Measurements from ENCODE around the gene POLR2J. TPM values are rescaled to one million over a fixed set of nuclear protein-coding genes. Genes with fewer than 3 reads are reported as not detected.

POLR2J gene
- polyA plus RNA-seq, 1 donor (not counting 4 experiments of a cell fraction or from before 2014, with no cell fraction given), result 65.0 TPM

GRCh38 chr7:102432442-102433218, 46.1 kb downstream of the POLR2J start:
- H2AFZ ChIP-seq (ENCODE audit: control insufficient read depth, low read length), result peak overlapping the region; percentile 26

GRCh38 chr7:102431617-102432298, 47.0 kb downstream of the POLR2J start:
- TF ChIP-seq CTCF (optimal IDR thresholded peaks at IDR 0.05 in 1 of 3, IDR thresholded peaks at IDR 0.05 in 1 of 3, conservative IDR thresholded peaks at IDR 0.05 in 1 of 3; ENCODE audit: extremely low read depth in 1 of 3, insufficient read depth in 2 of 3, low read length in 3 of 3), result no peak
- no peak for TF ChIP-seq EZH2 (IDR thresholded peaks at IDR 0.05; ENCODE audit: low read length)
- peaks cover 3% of the 10 kb centered on the region for H3K27me3 ChIP-seq (ENCODE audit: control insufficient read depth, extremely low read depth, insufficient read depth, low read length)
- H3K79me2 ChIP-seq (ENCODE audit: control insufficient read depth, insufficient read depth, low read length), result no peaks in the 10 kb centered on the region
- H3K36me3 ChIP-seq (ENCODE audit: control insufficient read depth in 2 of 2, extremely low read depth in 1 of 2, insufficient read depth in 2 of 2, low read length in 2 of 2), result peaks cover 0 to 1% of the 10 kb centered on the region in 2 experiments
- dilution Hi-C loops (cut with MboI; ENCODE audit: extremely low pct_ligation_motif_present, low sequenced_read_pairs), result no loop called here
- H2AFZ ChIP-seq (ENCODE audit: control insufficient read depth, low read length), result peak overlapping the region; percentile 59
- peaks cover 13% of the 10 kb centered on the region for H3K4me1 ChIP-seq (ENCODE audit: control insufficient read depth, extremely low read depth, insufficient read depth, low read length)
- no peak overlapping the region for H3K9ac ChIP-seq (ENCODE audit: control insufficient read depth, extremely low read depth, insufficient read depth, low read length)
- no peak overlapping the region for H3K27ac ChIP-seq (ENCODE audit: control insufficient read depth, insufficient read depth, low read length)
- no peaks in the 10 kb centered on the region for H4K20me1 ChIP-seq (ENCODE audit: control insufficient read depth, extremely low read depth, insufficient read depth, low read length)
- no peak for DNase-seq (ENCODE audit: low read depth, low spot score)
- no peak overlapping the region for H3K4me3 ChIP-seq (ENCODE audit: control insufficient read depth in 2 of 3, extremely low read depth in 1 of 3, insufficient read depth in 2 of 3, low read depth in 1 of 3, low read length in 3 of 3)
- FAIRE-seq, result no peak
- H3K9me3 ChIP-seq (ENCODE audit: control insufficient read depth, low read depth, low read length), result no peaks in the 10 kb centered on the region
- no peak overlapping the region for H3K4me2 ChIP-seq (ENCODE audit: control insufficient read depth, extremely low read depth, insufficient read depth, low read depth, low read length)
- H3K9me1 ChIP-seq (ENCODE audit: control insufficient read depth, extremely low read depth, insufficient read depth, low read length), result no peaks in the 10 kb centered on the region

More at GRCh38 chr7:102432442-102433218, 46.1 kb downstream of the POLR2J start:
- H3K79me2 ChIP-seq (ENCODE audit: control insufficient read depth, insufficient read depth, low read length), result no peaks in the 10 kb centered on the region
- no peaks in the 10 kb centered on the region for H3K9me3 ChIP-seq (ENCODE audit: control insufficient read depth, low read depth, low read length)
- dilution Hi-C loops (cut with MboI; ENCODE audit: extremely low pct_ligation_motif_present, low sequenced_read_pairs), result no loop called here
- H3K36me3 ChIP-seq (ENCODE audit: control insufficient read depth in 2 of 2, extremely low read depth in 1 of 2, insufficient read depth in 2 of 2, low read length in 2 of 2), result no peaks in the 10 kb centered on the region
- peaks cover 13% of the 10 kb centered on the region for H3K4me1 ChIP-seq (ENCODE audit: control insufficient read depth, extremely low read depth, insufficient read depth, low read length)
- no peaks in the 10 kb centered on the region for H3K9me1 ChIP-seq (ENCODE audit: control insufficient read depth, extremely low read depth, insufficient read depth, low read length)
- peak overlapping the region; percentile 58 for H3K9ac ChIP-seq (ENCODE audit: control insufficient read depth, extremely low read depth, insufficient read depth, low read length)
- TF ChIP-seq CTCF (optimal IDR thresholded peaks at IDR 0.05 in 1 of 3, IDR thresholded peaks at IDR 0.05 in 1 of 3, conservative IDR thresholded peaks at IDR 0.05 in 1 of 3; ENCODE audit: extremely low read depth in 1 of 3, insufficient read depth in 2 of 3, low read length in 3 of 3) (no peak), EZH2 (IDR thresholded peaks at IDR 0.05; ENCODE audit: low read length) (no peak)
- H3K4me2 ChIP-seq (ENCODE audit: control insufficient read depth, extremely low read depth, insufficient read depth, low read depth, low read length), result peak overlapping the region; percentile 81
- DNase-seq (ENCODE audit: low read depth, low spot score) (no peak), FAIRE-seq (no peak)
- H3K27me3 ChIP-seq (ENCODE audit: control insufficient read depth, extremely low read depth, insufficient read depth, low read length), result peaks cover 3% of the 10 kb centered on the region
- H4K20me1 ChIP-seq (ENCODE audit: control insufficient read depth, extremely low read depth, insufficient read depth, low read length), result no peaks in the 10 kb centered on the region
- no peak overlapping the region for H3K27ac ChIP-seq (ENCODE audit: control insufficient read depth, insufficient read depth, low read length)
- peak overlapping the region; percentile 38 to 54 (median 51) for H3K4me3 ChIP-seq (ENCODE audit: control insufficient read depth in 2 of 3, extremely low read depth in 1 of 3, insufficient read depth in 2 of 3, low read depth in 1 of 3, low read length in 3 of 3)
